ENCODE measurements around the gene PRLHR.
A peak's percentile ranks its signal among the peaks of the same experiment; 100 is the strongest.

PRLHR gene

GRCh38 chr10:118571123-118571522 lies 24.3 kb downstream of the PRLHR start:
- no peak for TF ChIP-seq CTCF (IDR thresholded peaks at IDR 0.05; ENCODE audit: low read depth, low read length)
- peak; percentile 51 to 70 for DNase-seq (ENCODE audit: low read depth in 2 of 2)
- no peak overlapping the region for H3K4me3 ChIP-seq (replicated peaks in 1 of 2; ENCODE audit: low read depth in 2 of 2, low read length in 2 of 2)

- DNase-seq (ENCODE audit: low read depth in 2 of 2): no peak
- TF ChIP-seq CTCF (IDR thresholded peaks at IDR 0.05; ENCODE audit: low read depth, low read length): no peak
- no peak overlapping the region for H3K4me3 ChIP-seq (replicated peaks in 1 of 2; ENCODE audit: low read depth in 2 of 2, low read length in 2 of 2)
These were observed 24.9 kb downstream of the PRLHR start for GRCh38 chr10:118570591-118570990.

- H3K4me3 ChIP-seq (replicated peaks in 1 of 2; ENCODE audit: low read depth in 2 of 2, low read length in 2 of 2): no peak overlapping the region
- no peak for TF ChIP-seq CTCF (IDR thresholded peaks at IDR 0.05; ENCODE audit: low read depth, low read length)
- DNase-seq (ENCODE audit: low read depth in 2 of 2): no peak
These were observed 25.6 kb downstream of the PRLHR start for GRCh38 chr10:118569882-118570252.

- TF ChIP-seq CTCF (IDR thresholded peaks at IDR 0.05; ENCODE audit: low read depth, low read length): no peak
- H3K4me3 ChIP-seq (replicated peaks in 1 of 2; ENCODE audit: low read depth in 2 of 2, low read length in 2 of 2): no peak overlapping the region
- DNase-seq (ENCODE audit: low read depth in 2 of 2): peak in 1 of 2 donors; percentile 77
These were observed 26.1 kb downstream of the PRLHR start for GRCh38 chr10:118569241-118569881.

- DNase-seq (ENCODE audit: low read depth in 2 of 2): peak; percentile 76 to 80
- TF ChIP-seq CTCF (IDR thresholded peaks at IDR 0.05; ENCODE audit: low read depth, low read length): peak; percentile 62
- H3K4me3 ChIP-seq (replicated peaks in 1 of 2; ENCODE audit: low read depth in 2 of 2, low read length in 2 of 2): no peak overlapping the region
These were observed 27.1 kb downstream of the PRLHR start for GRCh38 chr10:118568327-118568848.

GRCh38 chr10:118567701-118568248 lies 27.7 kb downstream of the PRLHR start:
- no peak overlapping the region for H3K4me3 ChIP-seq (replicated peaks in 1 of 2; ENCODE audit: low read depth in 2 of 2, low read length in 2 of 2)
- TF ChIP-seq CTCF (IDR thresholded peaks at IDR 0.05; ENCODE audit: low read depth, low read length): no peak
- DNase-seq (ENCODE audit: low read depth in 2 of 2): no peak
